Smooth muscle cell of bladder (primary cell): ENCODE results near the gene RPS24. TPM values are rescaled to one million over a fixed set of nuclear protein-coding genes. Genes with fewer than 3 reads are reported as not detected.

ENCODE experiments used
- total RNA-seq: library from RNA; depleted of rRNA; stranded (reverse); fragments of >200 nt; gene quantifications from 2 replicates; pipeline ENCODE4 v1.2.3, GENCODE V29; 2014

The RPS24 gene
- 3,143 and 3,273 TPM in 2 replicates for total RNA-seq

GRCh38 chr10:78033637-78034470 lies at the start of gene RPS24:
RPS24 (plus strand) TSS chr10:78033863; CDS start chr10:78033902, 39 bp downstream.

GRCh38 chr10:78029269-78030226 lies 4.1 kb upstream of the RPS24 start, which contains the start of gene POLR3A:
POLR3A (minus strand) TSS chr10:78029515; CDS start chr10:78029407, 108 bp downstream.

Other genes with a start within 250 kb of the RPS24 start
- gene DLG5, start 107.1 kb upstream of the RPS24 start, total RNA-seq = 21.9 and 37.8 TPM in 2 replicates
- gene POLR3A, start 4.3 kb upstream of the RPS24 start, total RNA-seq = 12.5 and 13.0 TPM in 2 replicates